ENCODE results near the gene ITGAL.

ITGAL gene

GRCh38 chr16:30528799-30529457 is 56.4 kb downstream of the ITGAL start:
- TF ChIP-seq CTCF (IDR thresholded peaks at IDR 0.05; ENCODE audit: control extremely low read depth, extremely low read depth, low read depth, missing control alignments) = no peak
- no peak for DNase-seq (ENCODE audit: extremely low spot score)
- ChIA-PET CTCF (interaction anchor here (0.9 to 2.2 kb wide), 5 partner anchors 30 to 100 kb away, joined by 3 to 6 read pairs (median 4); partner anchors contain the start of genes DCTPP1 and ZNF764), POLR2A (no interaction called here)

DNA sequence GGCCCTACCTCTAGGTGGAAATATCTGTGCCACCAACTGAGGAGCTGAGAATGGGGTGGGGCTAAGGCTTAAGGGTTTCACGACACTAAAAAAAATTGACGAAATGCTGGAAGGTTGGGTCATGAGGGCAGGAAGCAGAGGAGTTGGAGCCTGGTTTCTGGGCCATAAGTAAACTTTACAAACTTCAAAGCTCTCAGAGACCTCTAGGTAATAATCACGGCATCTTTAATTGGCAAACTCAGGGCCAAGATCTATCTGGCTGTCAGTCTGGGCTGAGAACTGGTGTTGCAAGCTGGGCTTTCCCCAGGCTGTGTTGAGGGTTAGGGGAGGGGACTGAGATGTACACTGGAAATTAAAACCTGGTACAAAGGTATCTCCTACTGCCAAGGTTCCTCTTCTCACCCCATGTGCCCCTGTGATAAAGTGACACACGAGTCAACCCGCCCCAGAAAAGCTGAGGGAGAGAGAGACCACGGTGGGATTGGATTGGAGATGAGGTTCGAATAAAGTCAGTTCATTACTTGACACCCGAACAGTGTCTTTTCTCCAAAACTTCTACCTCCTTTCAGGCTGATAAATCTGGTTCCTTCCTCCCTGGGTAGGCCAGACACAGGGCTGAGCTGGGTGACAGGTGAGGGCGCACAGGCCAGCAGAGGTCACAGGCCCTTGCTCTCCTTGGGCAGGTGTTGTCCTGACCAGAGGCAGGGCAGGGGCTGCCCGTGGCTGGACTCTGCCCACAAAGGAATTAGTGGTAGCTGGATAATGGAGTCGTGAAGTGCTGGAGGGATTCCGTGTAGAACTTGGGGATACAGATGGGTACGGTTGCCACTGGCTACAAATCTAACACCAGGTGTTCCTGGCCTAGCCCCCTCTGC is 57.9 kb downstream of the ITGAL start:
- POLR2A ChIA-PET = no interaction called here
- no peak for DNase-seq (ENCODE audit: extremely low spot score)
- no peak for TF ChIP-seq CTCF (IDR thresholded peaks at IDR 0.05; ENCODE audit: control extremely low read depth, extremely low read depth, low read depth, missing control alignments)
- CTCF ChIA-PET = interaction anchor here (1.0 to 2.2 kb wide), 6 partner anchors 13 to 100 kb away, joined by 3 to 6 read pairs (median 4); partner anchors contain the start of genes DCTPP1 and ZNF764

DNA sequence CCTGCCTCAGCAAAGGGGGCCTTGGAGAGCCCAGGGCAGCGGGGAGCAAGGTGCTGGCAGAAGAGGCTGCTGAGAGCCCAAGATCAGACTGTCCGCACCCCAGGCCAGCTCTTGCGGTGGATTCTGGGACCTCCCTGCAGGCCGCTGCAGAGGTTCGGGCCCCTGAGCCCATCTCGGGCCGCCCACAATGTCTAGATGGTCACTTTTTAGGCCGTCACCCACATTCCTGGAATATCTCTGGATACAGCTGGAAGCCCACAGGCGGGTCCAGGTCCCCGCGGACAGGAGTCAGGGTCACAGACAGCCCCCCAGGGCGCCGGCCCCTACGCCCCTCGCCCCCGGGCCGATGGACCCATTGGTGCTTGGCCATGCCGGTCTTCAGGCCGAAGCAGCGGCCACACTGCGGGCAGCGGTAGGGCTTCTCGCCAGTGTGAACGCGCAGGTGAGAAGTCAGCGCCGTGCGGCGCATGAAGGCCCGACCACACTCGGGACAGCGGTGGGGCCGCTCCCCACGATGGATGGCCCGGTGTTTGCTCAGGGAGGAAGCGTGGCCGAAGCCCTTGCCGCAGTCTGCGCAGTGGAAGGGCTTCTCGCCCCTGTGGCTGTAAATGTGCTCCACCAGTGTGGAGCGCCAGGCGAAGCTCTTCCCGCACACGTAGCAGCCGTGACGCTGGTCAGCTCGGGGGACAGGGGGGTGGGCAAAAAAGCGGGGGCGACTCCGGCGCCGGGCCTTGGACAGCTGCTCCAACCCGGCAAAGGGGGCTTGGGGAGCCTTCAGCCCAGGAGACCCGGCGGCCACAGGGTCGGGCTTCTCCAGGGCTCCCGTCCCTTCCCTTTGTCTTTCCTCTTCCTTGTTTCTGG is 60.0 kb downstream of the ITGAL start:
- CTCF ChIA-PET = no interaction called here
- no peak for TF ChIP-seq CTCF (IDR thresholded peaks at IDR 0.05; ENCODE audit: control extremely low read depth, extremely low read depth, low read depth, missing control alignments)
- POLR2A ChIA-PET = no interaction called here
- DNase-seq (ENCODE audit: extremely low spot score) = no peak

GRCh38 chr16:30533146-30533522 is 60.6 kb downstream of the ITGAL start:
- POLR2A ChIA-PET = interaction anchor here (0.6 kb wide), 1 partner anchor 439 kb away, joined by 5 read pairs; no protein-coding TSS in a partner anchor
- CTCF ChIA-PET = interaction anchor here (4.2 to 4.3 kb wide), 2 partner anchors 25 to 103 kb away, joined by 47 read pairs; partner anchors contain the start of genes DCTPP1 and ZNF764
- TF ChIP-seq CTCF (IDR thresholded peaks at IDR 0.05; ENCODE audit: control extremely low read depth, extremely low read depth, low read depth, missing control alignments) = no peak
- DNase-seq (ENCODE audit: extremely low spot score) = no peak

DNA sequence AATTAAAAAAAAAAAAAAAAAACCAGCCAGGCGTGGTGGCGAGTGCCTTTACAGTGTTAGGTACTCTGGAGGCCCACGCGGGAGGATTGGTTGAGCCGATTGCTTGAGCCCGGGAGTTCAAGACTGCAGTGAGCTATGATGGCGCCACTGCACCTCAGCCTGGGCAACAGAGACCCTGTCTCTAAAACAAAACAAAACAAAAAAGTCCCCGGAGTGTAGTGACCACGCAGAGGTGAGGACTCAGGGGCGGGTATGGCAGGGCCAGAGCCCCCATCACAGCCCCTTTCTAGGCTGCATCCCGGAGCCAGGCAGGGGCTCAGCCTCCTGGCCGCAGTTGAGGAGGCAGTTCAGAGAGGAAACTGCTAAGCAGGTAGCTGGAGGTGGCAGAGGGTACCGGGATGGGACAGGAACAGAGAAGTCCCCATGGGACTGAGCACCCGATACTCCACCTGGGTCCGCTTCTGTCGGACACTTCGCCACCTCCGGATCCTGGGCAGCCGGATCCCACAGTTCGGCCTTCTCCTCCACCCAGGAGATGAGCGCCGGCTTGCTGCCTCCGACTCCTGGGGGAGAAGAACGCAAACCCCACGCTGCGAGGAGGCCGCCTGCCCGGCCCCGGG is 61.3 kb downstream of the ITGAL start:
- TF ChIP-seq CTCF (IDR thresholded peaks at IDR 0.05; ENCODE audit: control extremely low read depth, extremely low read depth, low read depth, missing control alignments) = no peak
- CTCF ChIA-PET = interaction anchor here (1.0 to 4.3 kb wide), 12 partner anchors 10 to 104 kb away, joined by 3 to 47 read pairs (median 12); partner anchors contain the start of genes DCTPP1 and ZNF764
- POLR2A ChIA-PET = interaction anchor here (0.6 to 1.3 kb wide), 2 partner anchors 25 to 439 kb away, joined by 3 to 5 read pairs; partner anchors contain the start of gene ZNF764
- no peak for DNase-seq (ENCODE audit: extremely low spot score)
